HepG2 (cell line): ENCODE measurements around the gene FIBP. TPM values are rescaled to one million over a fixed set of nuclear protein-coding genes. Genes with fewer than 3 reads are reported as not detected.

ENCODE experiments used
- ATF1 ChIP-seq: IDR thresholded peaks from 2 replicates; pipeline ENCODE4 v1.6.1; 2016; ENCODE audit warnings: mild to moderate bottlenecking, control low read depth
- ATF6 ChIP-seq: sonication (generic); formaldehyde crosslinking; conservative IDR thresholded peaks from 2 replicates; pipeline ENCODE4 v1.4.0; 2020; ENCODE audit warnings: missing genetic modification reagents
- CCAR2 ChIP-seq: fragments of 200-400 bp; formaldehyde crosslinking; optimal IDR thresholded peaks from 2 replicates; pipeline ENCODE3; 2018; ENCODE audit warnings: low read depth, mild to moderate bottlenecking, low read length, moderate library complexity
- CSRNP2 ChIP-seq: sonication (generic); formaldehyde crosslinking; conservative IDR thresholded peaks from 2 replicates; pipeline ENCODE4 v1.8.0; 2022; ENCODE audit warnings: low read depth, missing genetic modification reagents
- DMAP1 ChIP-seq: IDR thresholded peaks from 2 replicates; pipeline ENCODE4 v1.6.1; 2016
- GATAD2A ChIP-seq: IDR thresholded peaks from 2 replicates; pipeline ENCODE4 v1.6.1; 2016
- HDAC6 ChIP-seq: fragments of 200-600 bp; sonication (generic); IDR thresholded peaks from 2 replicates; pipeline ENCODE4 v1.7.0; 2017; ENCODE audit warnings: mild to moderate bottlenecking, antibody characterized with exemption, low read length, low read depth
- KAT7 ChIP-seq: IDR thresholded peaks from 2 replicates; pipeline ENCODE4 v1.6.1; 2018; ENCODE audit warnings: borderline replicate concordance, missing compliant biosample characterization
- MXI1 ChIP-seq: IDR thresholded peaks from 3 replicates; pipeline ENCODE4 v1.6.1; 2012; ENCODE audit warnings: low read depth, low read length, inconsistent platforms, borderline replicate concordance
- RFX3 ChIP-seq: IDR thresholded peaks from 2 replicates; pipeline ENCODE4 v1.6.1; 2016; ENCODE audit warnings: missing biosample characterization, missing genetic modification reagents
- RNF2 ChIP-seq: fragments of 450-650 bp; conservative IDR thresholded peaks from 2 replicates; pipeline ENCODE4 v1.6.1; 2016; ENCODE audit warnings: low read depth
- SNAPC2 ChIP-seq: sonication (generic); formaldehyde crosslinking; IDR thresholded peaks from 2 replicates; pipeline ENCODE4 v1.8.1; 2022; ENCODE audit warnings: mild to moderate bottlenecking, missing genetic modification reagents
- SP4 ChIP-seq: sonication (generic); formaldehyde crosslinking; IDR thresholded peaks from 2 replicates; pipeline ENCODE4 v1.8.1; 2023; ENCODE audit warnings: mild to moderate bottlenecking, missing genetic modification reagents
- TFDP1 ChIP-seq: IDR thresholded peaks from 2 replicates; pipeline ENCODE4 v1.6.1; 2016; ENCODE audit warnings: missing compliant biosample characterization, missing genetic modification reagents, borderline replicate concordance
- ZBTB1 ChIP-seq: sonication (generic); formaldehyde crosslinking; IDR thresholded peaks from 2 replicates; pipeline ENCODE4 v1.4.0; 2020; ENCODE audit warnings: missing genetic modification reagents, borderline replicate concordance
- ZBTB25 ChIP-seq: IDR thresholded peaks from 2 replicates; pipeline ENCODE4 v1.6.1; 2018; ENCODE audit warnings: missing genetic modification reagents
- ZBTB3 ChIP-seq: sonication (generic); formaldehyde crosslinking; IDR thresholded peaks from 2 replicates; pipeline ENCODE4 v1.4.0; 2020; ENCODE audit warnings: low read depth, mild to moderate bottlenecking, moderate library complexity, missing genetic modification reagents, borderline replicate concordance
- ZC3H4 ChIP-seq: sonication (generic); formaldehyde crosslinking; IDR thresholded peaks from 2 replicates; pipeline ENCODE4 v1.4.0; 2020; ENCODE audit warnings: missing genetic modification reagents, borderline replicate concordance
- ZKSCAN8 ChIP-seq: IDR thresholded peaks from 2 replicates; pipeline ENCODE4 v1.6.1; 2016; ENCODE audit warnings: borderline replicate concordance, missing genetic modification reagents, missing compliant biosample characterization
- ZNF136 ChIP-seq: sonication (generic); formaldehyde crosslinking; IDR thresholded peaks from 2 replicates; pipeline ENCODE4 v1.8.1; 2022; ENCODE audit warnings: low read depth, mild to moderate bottlenecking, moderate library complexity, missing genetic modification reagents
- ZNF275 ChIP-seq: sonication (generic); formaldehyde crosslinking; IDR thresholded peaks from 2 replicates; pipeline ENCODE4 v1.8.0; 2022; ENCODE audit warnings: missing genetic modification reagents, mild to moderate bottlenecking, inconsistent platforms, borderline replicate concordance
- ZNF501 ChIP-seq: sonication (generic); formaldehyde crosslinking; IDR thresholded peaks from 2 replicates; pipeline ENCODE4 v1.5.1; 2020; ENCODE audit warnings: mild to moderate bottlenecking, moderate library complexity, missing genetic modification reagents
- ZNF605 ChIP-seq: sonication (generic); formaldehyde crosslinking; IDR thresholded peaks from 2 replicates; pipeline ENCODE4 v1.8.0; 2022; ENCODE audit warnings: mild to moderate bottlenecking, missing genetic modification reagents
- ZNF644 ChIP-seq: IDR thresholded peaks from 2 replicates; pipeline ENCODE4 v1.6.1; 2016; ENCODE audit warnings: low read depth
- polyA plus RNA-seq, 8 experiments: library from polyadenylated mRNA; depleted of rRNA in 3 of 8; stranded (reverse) in 7 of 8; unstranded in 1 of 8; fragments of >200 nt; fragmentation: Illumina TruSeq in 4 of 8; extraction: Trizol in 4 of 8; gene quantifications; 2 replicates each; pipeline versions ENCODE4 v1.2.1 to v1.2.3, GENCODE V29; 2011 to 2016; ENCODE audit warnings: low read depth in 4 of 8, missing spikeins in 1 of 8, mixed read lengths in 1 of 8; ENCODE audit not compliant: insufficient read depth in 1 of 8
- total RNA-seq, 5 experiments: library from RNA; depleted of rRNA; stranded (reverse); fragments of >200 nt; fragmentation: Illumina TruSeq; extraction: Trizol; gene quantifications; 2 replicates each; pipeline ENCODE4 v1.2.3, GENCODE V29; 2016; ENCODE audit warnings: low read depth in 1 of 5

Gene FIBP
- total and polyA plus RNA-seq, 2 of the 13 experiments (the other 11 are each of a cell fraction or from before 2014, with no cell fraction given), result 42.9 to 62.1 TPM

- TF ChIP-seq RNF2, result no peak
- no peak for TF ChIP-seq ATF6 (CRISPR knock-in tag)
- TF ChIP-seq MXI1, result no peak
- TF ChIP-seq HDAC6, result no peak
- peak; percentile 75; the same call in 1 of the 2 replicates for TF ChIP-seq TFDP1
- TF ChIP-seq ZBTB1 (CRISPR knock-in tag), result no peak
- no peak for TF ChIP-seq ZKSCAN8 (CRISPR knock-in tag)
- TF ChIP-seq ZBTB3, result no peak
- no peak for TF ChIP-seq ZC3H4 (CRISPR knock-in tag)
- TF ChIP-seq RFX3 (CRISPR knock-in tag), result no peak
- TF ChIP-seq ZNF644 (CRISPR knock-in tag), result no peak
- no peak for TF ChIP-seq DMAP1 (CRISPR knock-in tag)
- 0 out of 2 replicates have a peak, but pooled peaks have one; percentile 35 for TF ChIP-seq ZNF605
- no peak for TF ChIP-seq ZNF136
- no peak for TF ChIP-seq GATAD2A (CRISPR knock-in tag)
- no peak for TF ChIP-seq ZBTB25 (CRISPR knock-in tag)
- no peak for TF ChIP-seq SNAPC2
- TF ChIP-seq ZNF275 (CRISPR knock-in tag), result peak; percentile 22; the same call in 1 of the 2 replicates
- no peak for TF ChIP-seq ZNF501 (CRISPR knock-in tag)
- TF ChIP-seq ATF1, result no peak
- TF ChIP-seq CSRNP2 (CRISPR knock-in tag), result no peak
- TF ChIP-seq KAT7 (CRISPR knock-in tag), result no peak
- no peak for TF ChIP-seq SP4 (CRISPR knock-in tag)
- TF ChIP-seq CCAR2, result no peak
Observed at GRCh38 chr11:65911682-65912568, 23.7 kb upstream of the FIBP start (continued).
